ENCODE results near the gene ADH7. TPM values are rescaled to one million over a fixed set of nuclear protein-coding genes. Genes with fewer than 3 reads are reported as not detected.
"Not testable (repeated sequence)": the region's sequence is repeated elsewhere in the genome, so short reads cannot be mapped to it uniquely, and the experiment has no call there.

The ADH7 gene
- polyA plus RNA-seq, 3 donors = 1.2 TPM; not detected in 2

DNA sequence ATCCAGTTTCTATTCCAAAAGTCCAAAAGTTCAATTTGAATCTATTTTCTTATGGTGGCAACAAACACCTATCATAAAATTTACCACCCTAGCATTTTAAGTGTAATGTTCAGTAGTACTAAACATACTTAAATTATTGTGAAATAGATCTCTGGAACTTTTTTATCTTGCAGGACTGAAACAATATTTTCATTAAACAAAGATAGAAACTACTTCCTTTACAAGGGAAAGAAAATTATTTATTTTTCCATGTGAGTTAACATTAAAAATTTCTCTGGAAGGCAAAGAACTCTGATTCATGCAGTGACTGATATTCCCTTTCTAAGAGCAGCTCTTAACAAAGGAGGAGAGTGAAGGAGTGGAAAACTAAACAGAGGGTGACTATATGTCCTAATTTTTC, 40.2 kb downstream of the ADH7 start:
- H3K27ac ChIP-seq (ENCODE audit: low read depth, low read length) = no peak overlapping the region

- 65 to 88% (median 76%) methylated on average over 1 of the region's 1 CpG for WGBS, 3 donors
- no peak overlapping the region for H3K27ac ChIP-seq (ENCODE audit: low read depth, low read length)
Observed at GRCh38 chr4:99390055-99390454, 45.1 kb downstream of the ADH7 start.

DNA sequence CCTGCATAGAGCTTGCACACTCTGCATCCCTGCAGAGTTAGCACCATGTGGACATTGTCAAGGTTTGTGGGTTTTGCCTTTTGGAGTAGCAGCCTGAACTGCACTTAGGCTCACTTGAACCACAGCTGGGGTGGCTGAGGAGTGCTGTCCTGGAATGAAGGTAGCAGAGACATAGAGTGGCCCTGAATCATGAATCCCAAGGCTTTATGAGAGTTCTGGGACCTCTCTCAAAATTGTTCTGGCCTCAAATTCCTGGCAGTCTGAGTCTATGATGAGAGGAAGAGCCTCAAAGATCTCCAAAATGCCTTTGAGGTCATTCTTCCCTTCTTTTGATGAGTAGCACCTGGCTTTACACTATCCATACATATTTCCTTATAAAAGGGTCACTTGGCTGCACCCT, 45.5 kb downstream of the ADH7 start:
- no peak overlapping the region for H3K27ac ChIP-seq (ENCODE audit: low read depth, low read length)

DNA sequence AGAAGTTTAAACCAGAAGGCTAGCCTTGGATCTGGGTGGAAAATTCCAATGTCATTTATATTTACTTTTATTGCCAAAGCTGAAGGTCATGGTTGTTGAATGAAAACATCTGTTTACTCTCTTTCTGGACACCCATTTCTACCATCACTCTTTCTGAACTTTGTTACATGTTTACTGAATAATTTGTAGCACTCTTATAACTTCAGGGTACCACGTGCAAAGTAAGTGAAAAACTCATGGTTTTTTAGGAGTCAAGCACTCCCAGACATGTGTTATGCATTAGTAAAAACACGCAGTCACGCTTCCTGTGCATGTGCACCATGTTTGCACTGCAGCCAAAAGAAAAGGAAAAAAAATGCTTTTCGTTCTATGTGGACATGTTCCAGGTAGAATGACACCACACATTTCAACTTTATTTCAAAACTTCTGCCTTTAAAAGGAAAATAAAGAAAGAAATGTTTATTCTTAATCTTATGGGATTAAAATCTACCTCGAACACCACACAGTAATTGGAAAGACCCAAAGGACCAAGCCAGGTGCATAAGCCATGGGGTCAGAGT, 51.2 kb downstream of the ADH7 start:
- no peak overlapping the region for H3K27ac ChIP-seq (ENCODE audit: low read depth, low read length)
- WGBS, 3 donors = 16 to 56% (median 21%) methylated on average over 5 of the region's 5 CpGs

GRCh38 chr4:99383399-99383798, 51.7 kb downstream of the ADH7 start:
- 60 to 64% (median 60%) methylated on average over 3 of the region's 3 CpGs for WGBS, 3 donors

GRCh38 chr4:99382745-99383360, 52.3 kb downstream of the ADH7 start:
- no peak overlapping the region for H3K27ac ChIP-seq (ENCODE audit: low read depth, low read length)
- 26 to 81% (median 31%) methylated on average over 1 of the region's 1 CpG for WGBS, 3 donors

More at GRCh38 chr4:99383399-99383798, 51.7 kb downstream of the ADH7 start:
- no peak overlapping the region for H3K27ac ChIP-seq (ENCODE audit: low read depth, low read length)

- WGBS, 3 donors = 7 to 47% (median 44%) methylated on average over 1 of the region's 1 CpG
- no peak overlapping the region for H3K27ac ChIP-seq (ENCODE audit: low read depth, low read length)
Observed at GRCh38 chr4:99381588-99382175, 53.5 kb downstream of the ADH7 start.

DNA sequence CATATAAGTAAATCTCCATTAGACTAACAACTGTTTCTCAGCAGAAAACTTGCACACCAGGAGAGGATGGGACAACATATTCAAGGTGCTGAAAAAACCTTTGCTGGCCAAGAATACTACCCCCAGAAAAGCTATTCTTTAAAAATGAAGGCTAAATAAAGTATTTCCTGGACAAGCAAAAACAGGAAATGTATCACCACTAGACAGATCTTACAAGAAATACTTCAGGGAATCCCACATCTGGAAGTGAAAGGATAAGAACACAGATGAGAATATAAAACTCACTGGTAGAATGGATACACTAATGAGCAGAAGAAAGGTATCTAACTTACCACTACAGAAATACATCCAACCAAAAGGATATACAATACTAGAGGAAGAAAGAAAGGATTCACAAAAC, 55.6 kb downstream of the ADH7 start:
- no peak overlapping the region for H3K27ac ChIP-seq (ENCODE audit: low read depth, low read length)

DNA sequence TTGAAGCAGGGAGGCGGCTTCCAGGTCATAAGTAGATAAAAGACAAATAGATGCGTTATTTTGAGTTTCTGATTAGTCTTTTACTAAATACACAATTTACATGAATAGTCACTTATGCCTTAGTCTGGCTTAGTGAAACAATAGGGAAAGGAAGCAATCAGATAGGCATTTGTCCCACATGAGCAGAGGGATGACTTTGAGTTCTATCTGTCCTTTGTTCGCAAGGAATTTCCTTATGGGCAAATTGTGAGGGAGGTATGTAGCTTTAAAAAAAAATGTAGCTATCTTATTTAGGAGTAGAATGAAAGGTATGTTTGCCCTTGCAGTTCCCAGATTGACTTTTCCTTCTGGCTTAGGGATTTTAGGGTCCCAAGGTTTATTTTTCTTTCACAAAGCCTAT, 56.3 kb downstream of the ADH7 start:
- 89 to 96% (median 92%) methylated on average over 3 of the region's 3 CpGs for WGBS, 3 donors
- H3K27ac ChIP-seq (ENCODE audit: low read depth, low read length) = no peak overlapping the region

- 75 to 90% (median 78%) methylated on average over 5 to 6 of the region's 6 CpGs for WGBS, 3 donors
- not testable (repeated sequence) for H3K27ac ChIP-seq (ENCODE audit: low read depth, low read length)
Observed at GRCh38 chr4:99377341-99377740, 57.8 kb downstream of the ADH7 start.

DNA sequence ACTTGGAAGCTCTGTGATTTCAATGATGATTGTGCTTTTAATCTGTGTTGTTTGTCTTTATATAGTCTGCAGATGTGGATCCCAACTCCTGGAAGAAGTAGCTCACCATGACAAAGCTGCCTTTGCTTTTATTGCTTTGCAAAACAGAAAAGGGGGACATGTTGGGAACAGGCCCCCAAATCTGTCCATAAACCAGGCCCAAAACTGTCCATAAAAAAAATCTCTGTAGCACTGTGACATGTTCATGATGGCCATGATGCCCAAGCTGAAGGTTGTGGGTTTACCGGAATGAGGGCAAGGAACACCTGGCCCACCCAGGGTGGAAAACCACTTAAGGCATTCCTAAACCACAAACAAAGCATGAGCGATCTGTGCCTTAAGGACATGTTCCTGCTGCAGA, 62.7 kb downstream of the ADH7 start:
- WGBS, 3 donors = 93 to 100% (median 100%) methylated on average over 2 of the region's 2 CpGs
- not testable (repeated sequence) for H3K27ac ChIP-seq (ENCODE audit: low read depth, low read length)

- 69 to 77% (median 73%) methylated on average over 2 of the region's 2 CpGs for WGBS, 3 donors
- not testable (repeated sequence) for H3K27ac ChIP-seq (ENCODE audit: low read depth, low read length)
Observed at GRCh38 chr4:99367817-99368216, 67.3 kb downstream of the ADH7 start.

DNA sequence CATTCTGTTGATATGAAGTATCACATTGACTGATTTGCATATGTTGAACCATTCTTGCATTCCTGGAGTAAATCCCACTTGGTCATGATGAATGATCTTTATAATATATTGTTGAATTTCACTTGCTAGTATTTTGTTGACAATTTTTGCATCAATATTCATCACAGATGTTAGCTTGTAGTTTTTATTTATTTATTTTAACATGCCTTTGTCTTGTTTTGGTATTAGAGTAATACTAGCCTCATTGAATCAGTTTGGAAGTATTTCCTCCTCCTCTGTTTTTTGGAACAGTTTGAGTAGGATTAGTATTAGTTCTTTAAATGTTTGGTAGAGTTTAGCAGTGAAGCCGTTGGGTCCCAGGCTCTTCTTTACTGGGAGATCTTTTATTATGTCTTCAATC, 68.7 kb downstream of the ADH7 start:
- 39 to 90% (median 53%) methylated on average over 1 of the region's 1 CpG for WGBS, 3 donors
- no peak overlapping the region for H3K27ac ChIP-seq (ENCODE audit: low read depth, low read length)

DNA sequence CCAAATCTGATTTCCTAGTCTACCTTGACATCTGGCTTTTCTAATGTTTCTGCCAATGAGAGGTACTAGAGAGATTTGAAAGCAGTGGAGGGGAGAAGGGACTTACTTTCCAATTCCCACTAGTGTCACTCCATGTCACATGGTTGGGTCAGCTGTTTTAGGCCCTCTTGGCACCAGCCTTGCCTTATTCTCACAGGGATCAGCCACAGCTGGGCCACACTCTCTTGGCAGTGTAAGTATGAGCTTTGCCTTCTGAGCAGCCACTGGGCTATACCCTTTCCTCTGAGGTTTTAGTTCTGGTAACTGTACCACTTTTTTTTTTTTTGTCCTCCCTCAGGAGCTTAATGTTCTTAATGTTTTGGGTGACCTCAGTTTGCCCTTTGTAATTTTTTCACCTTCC, 72.4 kb downstream of the ADH7 start:
- no peak overlapping the region for H3K27ac ChIP-seq (ENCODE audit: low read depth, low read length)

Other genes with a start within 250 kb of the ADH7 start
- gene ADH6, start 216.1 kb downstream of the ADH7 start, polyA plus RNA-seq = under 1 TPM in 2 of 3 donors, not detected in 1; 0.15 to 0.17 TPM
- under 1 TPM in 2 of 3 donors, not detected in 1; 0.07 to 0.15 TPM for gene ADH1A, start 144.4 kb downstream of the ADH7 start, polyA plus RNA-seq
- 1,000 to 10,000 TPM in 2 of 3 donors, 100 to 1,000 TPM in 1; 214 to 3,622 (median 1,151) TPM for gene ADH1B, start 113.9 kb downstream of the ADH7 start, polyA plus RNA-seq
- gene ADH1C, start 82.6 kb downstream of the ADH7 start, polyA plus RNA-seq = 100 to 1,000 TPM in 1 of 3 donors, 10 to 100 TPM in 1, 1 to 10 TPM in 1; 8.1 to 118 (median 29.8) TPM
- not detected for gene C4orf17, start 75.7 kb upstream of the ADH7 start, polyA plus RNA-seq
- 1 to 10 TPM; 3.7 to 5.1 (median 4.2) TPM for gene TRMT10A, start 128.7 kb upstream of the ADH7 start, polyA plus RNA-seq
- gene MTTP, start 139.5 kb upstream of the ADH7 start, polyA plus RNA-seq = under 1 TPM in 2 of 3 donors, not detected in 1; 0.05 to 0.07 TPM
- gene C4orf54, start 222.5 kb upstream of the ADH7 start, polyA plus RNA-seq = under 1 TPM in 2 of 3 donors, not detected in 1; under 0.01 to 0.01 TPM

All from adipose tissue (tissue), 3 donors.